K562 (cell line): ENCODE results near the gene CCNL2. TPM values are rescaled to one million over a fixed set of nuclear protein-coding genes. Genes with fewer than 3 reads are reported as not detected.

Experiments used
- CBX1 ChIP-seq: sonication (generic); IDR thresholded peaks from 2 replicates; pipeline ENCODE4 v1.6.1; 2016; ENCODE audit warnings: antibody characterized with exemption, low read depth, mild to moderate bottlenecking
- CGGBP1 ChIP-seq: fragments of 250-450 bp; sonication (Bioruptor Pico); IDR thresholded peaks from 2 replicates; pipeline ENCODE4 v1.9.0; 2021; ENCODE audit warnings: mild to moderate bottlenecking
- EP400 ChIP-seq: fragments of 450-650 bp; IDR thresholded peaks from 2 replicates; pipeline ENCODE4 v1.6.1; 2017; ENCODE audit warnings: antibody characterized with exemption, mild to moderate bottlenecking, moderate library complexity
- ESRRB ChIP-seq: fragments of 250-450 bp; sonication (Bioruptor Pico); IDR thresholded peaks from 2 replicates; pipeline ENCODE4 v1.5.0; 2020; ENCODE audit warnings: mild to moderate bottlenecking, moderate library complexity, borderline replicate concordance
- HDGF ChIP-seq: fragments of 450-650 bp; IDR thresholded peaks from 2 replicates; pipeline ENCODE4 v1.6.1; 2016
- IFI16 ChIP-seq: fragments of 250-450 bp; sonication (Bioruptor Pico); IDR thresholded peaks from 2 replicates; pipeline ENCODE4 v2.1.2; 2022; ENCODE audit warnings: mild to moderate bottlenecking, inconsistent platforms
- KAT2B ChIP-seq: IDR thresholded peaks from one replicate; pipeline ENCODE4 v1.6.1; 2012; ENCODE audit warnings: low read depth, mild to moderate bottlenecking, control low read depth, inconsistent platforms, low read length, moderate library complexity
- MYNN ChIP-seq, 2 experiments: sonication (generic); formaldehyde crosslinking in 1 of 2; IDR thresholded peaks; 2 replicates each; pipeline versions ENCODE4 v1.5.0 to v1.6.1; 2016 to 2020; ENCODE audit warnings: antibody characterized with exemption in 1 of 2, missing genetic modification reagents in 1 of 2
- NCOA1 ChIP-seq: fragments of 450-650 bp; IDR thresholded peaks from 2 replicates; pipeline ENCODE4 v1.6.1; 2016; ENCODE audit warnings: low read depth
- NR1H2 ChIP-seq: sonication (generic); formaldehyde crosslinking; IDR thresholded peaks from 2 replicates; pipeline ENCODE4 v1.4.0; 2020; ENCODE audit warnings: mild to moderate bottlenecking, missing genetic modification reagents
- PTBP1 ChIP-seq: fragments of 200-400 bp; formaldehyde crosslinking; IDR thresholded peaks from 2 replicates; pipeline ENCODE4 v1.6.1; 2017; ENCODE audit warnings: low read depth, low read length
- PTRF ChIP-seq: fragments of 450-650 bp; IDR thresholded peaks from 2 replicates; pipeline ENCODE4 v1.6.1; 2016; ENCODE audit warnings: mild to moderate bottlenecking, missing genetic modification characterization, missing compliant biosample characterization
- RNF2 ChIP-seq: sonication (generic); IDR thresholded peaks from 2 replicates; pipeline ENCODE4 v1.6.1; 2016
- SNRNP70 ChIP-seq: fragments of 200-400 bp; formaldehyde crosslinking; optimal IDR thresholded peaks from 2 replicates; pipeline ENCODE3; 2017; ENCODE audit warnings: low read depth, low read length
- TARDBP ChIP-seq: fragments of 450-650 bp; IDR thresholded peaks from 2 replicates; pipeline ENCODE4 v1.6.1; 2016
- TEAD2 ChIP-seq: fragments of 450-650 bp; IDR thresholded peaks from 2 replicates; pipeline ENCODE4 v1.6.1; 2016; ENCODE audit warnings: missing genetic modification characterization, control low read depth, missing compliant biosample characterization
- TRIM24 ChIP-seq, 2 experiments: fragments of 450-650 bp; IDR thresholded peaks; 2 replicates each; pipeline ENCODE4 v1.6.1; 2016
- ZBTB1 ChIP-seq: sonication (generic); formaldehyde crosslinking; IDR thresholded peaks from 2 replicates; pipeline ENCODE4 v1.8.1; 2023; ENCODE audit warnings: missing genetic modification reagents, low read depth, mild to moderate bottlenecking, borderline replicate concordance
- ZBTB9 ChIP-seq: fragments of 450-650 bp; formaldehyde crosslinking; IDR thresholded peaks from 2 replicates; pipeline ENCODE4 v1.4.0; 2020; ENCODE audit warnings: mild to moderate bottlenecking, moderate library complexity
- ZNF124 ChIP-seq: sonication (generic); formaldehyde crosslinking; IDR thresholded peaks from 2 replicates; pipeline ENCODE4 v1.8.1; 2022; ENCODE audit warnings: missing genetic modification reagents
- ZNF143 ChIP-seq: sonication (generic); formaldehyde crosslinking; IDR thresholded peaks from 2 replicates; pipeline ENCODE4 v1.9.0; 2022; ENCODE audit warnings: mild to moderate bottlenecking, missing genetic modification reagents
- ZNF398 ChIP-seq: fragments of 250-450 bp; sonication (Bioruptor Pico); IDR thresholded peaks from 2 replicates; pipeline ENCODE4 v1.8.0; 2021; ENCODE audit warnings: moderate library complexity, mild to moderate bottlenecking, inconsistent platforms
- ZNF408 ChIP-seq: fragments of 250-450 bp; sonication (Bioruptor Pico); IDR thresholded peaks from 2 replicates; pipeline ENCODE4 v1.4.0; 2020; ENCODE audit warnings: low read depth, mild to moderate bottlenecking, moderate library complexity
- ZNF655 ChIP-seq: fragments of 250-450 bp; sonication (Bioruptor Pico); IDR thresholded peaks from 2 replicates; pipeline ENCODE4 v1.5.0; 2021
- ZNF79 ChIP-seq: fragments of 250-450 bp; sonication (Bioruptor Pico); IDR thresholded peaks from 2 replicates; pipeline ENCODE4 v1.4.0; 2020; ENCODE audit warnings: low read depth, mild to moderate bottlenecking, moderate library complexity
- polyA plus RNA-seq, 8 experiments: library from polyadenylated mRNA; depleted of rRNA in 4 of 8; stranded (reverse) in 5 of 8; unstranded in 3 of 8; fragments of >200 nt; fragmentation: Nextera tagmentation in 2 of 8; fragmentation: Illumina TruSeq in 1 of 8; extraction: Ambion mirVana in 2 of 8; extraction: Trizol in 1 of 8; gene quantifications; 2 replicates each; pipeline versions ENCODE4 v1.2.1 to v1.2.3, GENCODE V29; 2011 to 2014; ENCODE audit warnings: inconsistent platforms in 1 of 8, missing spikeins in 1 of 8
- total RNA-seq, 7 experiments: library from RNA; depleted of rRNA in 6 of 7; stranded (reverse); fragments of >200 nt in 6 of 7; fragmentation: Illumina TruSeq in 2 of 7; extraction: Trizol in 2 of 7; gene quantifications; 2 replicates each; pipeline versions ENCODE4 v1.2.1 to v1.2.3, GENCODE V29; 2011 to 2021; ENCODE audit warnings: low replicate concordance in 1 of 7

The CCNL2 gene
- total and polyA plus RNA-seq, 9 of the 15 experiments (the other 6 are each of a cell fraction or from before 2014, with no cell fraction given) = 2.8 to 287 (median 94.5) TPM

GRCh38 chr1:1349256-1350012 lies 49.7 kb downstream of the CCNL2 start, which contains the start of gene DVL1 (continued):
- TF ChIP-seq SNRNP70 (no peak), KAT2B (no peak), ZNF124 (CRISPR knock-in tag) (no peak), ZNF655 (CRISPR knock-in tag) (no peak), ESRRB (CRISPR knock-in tag) (no peak), RNF2 (no peak), MYNN (IDR thresholded peaks at IDR 0.05) (no peak), MYNN (CRISPR knock-in tag; IDR thresholded peaks at IDR 0.05) (no peak), ZNF79 (CRISPR knock-in tag) (no peak), ZBTB9 (CRISPR knock-in tag) (peak; percentile 89), ZBTB1 (CRISPR knock-in tag) (no peak), CBX1 (no peak), ZNF408 (CRISPR knock-in tag) (no peak), IFI16 (CRISPR knock-in tag) (no peak), TEAD2 (tag) (no peak), TRIM24 (IDR thresholded peaks at IDR 0.05) (no peak), EP400 (peak; percentile 45; the same call in 1 of the 2 replicates), ZNF143 (CRISPR knock-in tag) (no peak), NR1H2 (CRISPR knock-in tag) (0 out of 2 replicates have a peak, but pooled peaks have one; percentile 13), HDGF (no peak), PTRF (no peak), NCOA1 (no peak), TARDBP (no peak), CGGBP1 (CRISPR knock-in tag) (no peak), ZNF398 (no peak), PTBP1 (no peak)
